ENCODE data around the gene CLEC4G.
"Not testable (repeated sequence)": the region's sequence is repeated elsewhere in the genome, so short reads cannot be mapped to it uniquely, and the experiment has no call there.

CLEC4G gene

GRCh38 chr19:7732045-7732444 lies at the start of gene CLEC4G:
Gene CLEC4G, minus strand, starts transcription at chr19:7732110. Its CDS starts 8 bp downstream, at chr19:7732102.
- in situ Hi-C loops (cut with HindIII; ENCODE audit: low pct_ligation_motif_present, low pct_unique_long_range_greater_than_20kb, low sequenced_read_pairs) = no loop called here
- DNase-seq = no peak

GRCh38 chr19:7781157-7781556 lies 49.2 kb upstream of the CLEC4G start:
- in situ Hi-C loops (cut with HindIII; ENCODE audit: low pct_ligation_motif_present, low pct_unique_long_range_greater_than_20kb, low sequenced_read_pairs) = no loop called here
- no peak for DNase-seq

GRCh38 chr19:7779631-7780486 lies 47.9 kb upstream of the CLEC4G start:
- in situ Hi-C loops (cut with HindIII; ENCODE audit: low pct_ligation_motif_present, low pct_unique_long_range_greater_than_20kb, low sequenced_read_pairs) = no loop called here
- no peak for DNase-seq

- no peak for DNase-seq
- in situ Hi-C loops (cut with HindIII; ENCODE audit: low pct_ligation_motif_present, low pct_unique_long_range_greater_than_20kb, low sequenced_read_pairs) = no loop called here
Observed at GRCh38 chr19:7778081-7778480, 46.2 kb upstream of the CLEC4G start.

- in situ Hi-C loops (cut with HindIII; ENCODE audit: low pct_ligation_motif_present, low pct_unique_long_range_greater_than_20kb, low sequenced_read_pairs) = no loop called here
- DNase-seq = no peak
Observed at GRCh38 chr19:7775761-7776160, 43.9 kb upstream of the CLEC4G start.

GRCh38 chr19:7773841-7774240 lies 41.9 kb upstream of the CLEC4G start:
- in situ Hi-C loops (cut with HindIII; ENCODE audit: low pct_ligation_motif_present, low pct_unique_long_range_greater_than_20kb, low sequenced_read_pairs) = no loop called here
- DNase-seq = no peak

GRCh38 chr19:7772752-7773291 lies 40.9 kb upstream of the CLEC4G start:
- DNase-seq = no peak
- in situ Hi-C loops (cut with HindIII; ENCODE audit: low pct_ligation_motif_present, low pct_unique_long_range_greater_than_20kb, low sequenced_read_pairs) = no loop called here

- DNase-seq = no peak
- in situ Hi-C loops (cut with HindIII; ENCODE audit: low pct_ligation_motif_present, low pct_unique_long_range_greater_than_20kb, low sequenced_read_pairs) = no loop called here
Observed at GRCh38 chr19:7771072-7771471, 39.2 kb upstream of the CLEC4G start.

- no peak for DNase-seq
- in situ Hi-C loops (cut with HindIII; ENCODE audit: low pct_ligation_motif_present, low pct_unique_long_range_greater_than_20kb, low sequenced_read_pairs) = no loop called here
Observed at GRCh38 chr19:7769171-7769570, 37.3 kb upstream of the CLEC4G start.

- no peak for DNase-seq
- in situ Hi-C loops (cut with HindIII; ENCODE audit: low pct_ligation_motif_present, low pct_unique_long_range_greater_than_20kb, low sequenced_read_pairs) = no loop called here
Observed at GRCh38 chr19:7767487-7767886, 35.6 kb upstream of the CLEC4G start.

- in situ Hi-C loops (cut with HindIII; ENCODE audit: low pct_ligation_motif_present, low pct_unique_long_range_greater_than_20kb, low sequenced_read_pairs) = no loop called here
- DNase-seq = no peak
Observed at GRCh38 chr19:7766535-7766934, 34.6 kb upstream of the CLEC4G start.

GRCh38 chr19:7765043-7765442 lies 33.1 kb upstream of the CLEC4G start:
- in situ Hi-C loops (cut with HindIII; ENCODE audit: low pct_ligation_motif_present, low pct_unique_long_range_greater_than_20kb, low sequenced_read_pairs); DNase-seq: not testable (repeated sequence)

- DNase-seq; in situ Hi-C loops (cut with HindIII; ENCODE audit: low pct_ligation_motif_present, low pct_unique_long_range_greater_than_20kb, low sequenced_read_pairs): not testable (repeated sequence)
Observed at GRCh38 chr19:7764157-7764556, 32.2 kb upstream of the CLEC4G start.

- in situ Hi-C loops (cut with HindIII; ENCODE audit: low pct_ligation_motif_present, low pct_unique_long_range_greater_than_20kb, low sequenced_read_pairs) = no loop called here
- DNase-seq = no peak
Observed at GRCh38 chr19:7763696-7764095, 31.8 kb upstream of the CLEC4G start.

GRCh38 chr19:7762719-7763293 lies 30.9 kb upstream of the CLEC4G start, which contains the start of gene CLEC4M:
Gene CLEC4M, plus strand, starts transcription at chr19:7763243. Its CDS starts 24 bp downstream, at chr19:7763267.
- DNase-seq = no peak
- in situ Hi-C loops (cut with HindIII; ENCODE audit: low pct_ligation_motif_present, low pct_unique_long_range_greater_than_20kb, low sequenced_read_pairs) = no loop called here

GRCh38 chr19:7759156-7759555 lies 27.2 kb upstream of the CLEC4G start:
- in situ Hi-C loops (cut with HindIII; ENCODE audit: low pct_ligation_motif_present, low pct_unique_long_range_greater_than_20kb, low sequenced_read_pairs) = no loop called here
- no peak for DNase-seq

- in situ Hi-C loops (cut with HindIII; ENCODE audit: low pct_ligation_motif_present, low pct_unique_long_range_greater_than_20kb, low sequenced_read_pairs) = no loop called here
- no peak for DNase-seq
Observed at GRCh38 chr19:7757358-7757757, 25.4 kb upstream of the CLEC4G start.

- in situ Hi-C loops (cut with HindIII; ENCODE audit: low pct_ligation_motif_present, low pct_unique_long_range_greater_than_20kb, low sequenced_read_pairs) = no loop called here
- no peak for DNase-seq
Observed at GRCh38 chr19:7756258-7756657, 24.3 kb upstream of the CLEC4G start.

- no peak for DNase-seq
- in situ Hi-C loops (cut with HindIII; ENCODE audit: low pct_ligation_motif_present, low pct_unique_long_range_greater_than_20kb, low sequenced_read_pairs) = no loop called here
Observed at GRCh38 chr19:7751157-7751783, 19.4 kb upstream of the CLEC4G start.
